ENCODE data around the gene UNC13D. TPM values are rescaled to one million over a fixed set of nuclear protein-coding genes. Genes with fewer than 3 reads are reported as not detected.

UNC13D gene
- total and polyA plus RNA-seq, 9 of the 15 experiments (the other 6 are each of a cell fraction or from before 2014, with no cell fraction given), result 0.86 to 244 (median 69.2) TPM

DNA sequence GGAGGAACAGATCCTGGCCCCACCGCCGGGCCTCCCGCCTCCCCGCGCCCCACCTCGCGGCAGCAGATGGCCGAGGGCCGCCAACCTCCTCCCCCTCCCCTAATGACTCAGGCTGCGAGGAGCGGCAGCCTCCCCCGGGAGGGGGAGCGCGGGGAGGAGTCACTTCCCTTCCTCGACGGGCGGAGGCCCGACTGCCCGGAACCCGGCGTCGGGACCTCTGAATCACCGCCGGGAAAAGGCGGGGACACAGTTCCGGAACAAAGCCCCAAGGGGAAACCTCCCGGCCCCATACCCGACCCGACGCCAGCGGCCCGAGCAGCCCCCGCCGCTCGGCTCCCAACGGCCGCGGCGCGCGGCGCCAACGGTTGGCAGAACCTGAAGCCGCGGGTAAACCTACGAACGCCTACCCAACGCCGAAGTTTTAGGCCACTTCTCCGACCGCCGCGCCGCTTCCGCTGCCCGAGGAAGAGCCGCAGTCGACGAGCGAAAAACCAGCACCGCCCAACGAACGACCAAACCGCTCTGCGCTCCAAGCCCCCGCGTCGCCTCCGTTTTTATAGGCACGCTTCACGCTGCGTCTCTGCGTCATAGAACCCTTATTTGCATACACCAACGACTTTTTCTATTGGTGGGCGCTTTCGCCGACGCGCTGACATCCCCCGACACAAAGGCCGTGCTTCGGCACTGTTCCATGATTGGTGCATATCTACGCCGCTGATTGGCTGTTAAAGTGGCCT is 64.8 kb downstream of the UNC13D start (continued):
- TF ChIP-seq, protein P1, sequence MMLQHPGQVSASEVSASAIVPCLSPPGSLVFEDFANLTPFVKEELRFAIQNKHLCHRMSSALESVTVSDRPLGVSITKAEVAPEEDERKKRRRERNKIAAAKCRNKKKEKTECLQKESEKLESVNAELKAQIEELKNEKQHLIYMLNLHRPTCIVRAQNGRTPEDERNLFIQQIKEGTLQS (IDR thresholded peaks at IDR 0.05), result peak; percentile 65
- TF ChIP-seq, protein P1 (CRISPR knock-in tag; conservative IDR thresholded peaks at IDR 0.05), result peak; percentile 82
- TF ChIP-seq XRCC5 (IDR thresholded peaks at IDR 0.05; ENCODE audit: low read depth, low read length) (no peak; the same call in 1 of the 2 replicates), PYGO2 (tag; IDR thresholded peaks at IDR 0.05) (no peak), ZNF3 (CRISPR knock-in tag; IDR thresholded peaks at IDR 0.05) (no peak), IFI16 (CRISPR knock-in tag; IDR thresholded peaks at IDR 0.05) (no peak), ZBTB17 (CRISPR knock-in tag; IDR thresholded peaks at IDR 0.05) (peak; percentile 70; the same call in 1 of the 2 replicates), BRD9 (IDR thresholded peaks at IDR 0.05; ENCODE audit: low read depth, partially characterized antibody) (peak; percentile 52), ZBED1 (IDR thresholded peaks at IDR 0.05) (peak; percentile 97; the same call in 1 of the 2 replicates), ZNF253 (CRISPR knock-in tag; conservative IDR thresholded peaks at IDR 0.05) (no peak)
- TF ChIP-seq, protein P2, sequence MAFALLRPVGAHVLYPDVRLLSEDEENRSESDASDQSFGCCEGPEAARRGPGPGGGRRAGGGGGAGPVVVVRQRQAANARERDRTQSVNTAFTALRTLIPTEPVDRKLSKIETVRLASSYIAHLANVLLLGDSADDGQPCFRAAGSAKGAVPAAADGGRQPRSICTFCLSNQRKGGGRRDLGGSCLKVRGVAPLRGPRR (CRISPR knock-in tag; IDR thresholded peaks at IDR 0.05), result no peak
- TF ChIP-seq, protein P3, sequence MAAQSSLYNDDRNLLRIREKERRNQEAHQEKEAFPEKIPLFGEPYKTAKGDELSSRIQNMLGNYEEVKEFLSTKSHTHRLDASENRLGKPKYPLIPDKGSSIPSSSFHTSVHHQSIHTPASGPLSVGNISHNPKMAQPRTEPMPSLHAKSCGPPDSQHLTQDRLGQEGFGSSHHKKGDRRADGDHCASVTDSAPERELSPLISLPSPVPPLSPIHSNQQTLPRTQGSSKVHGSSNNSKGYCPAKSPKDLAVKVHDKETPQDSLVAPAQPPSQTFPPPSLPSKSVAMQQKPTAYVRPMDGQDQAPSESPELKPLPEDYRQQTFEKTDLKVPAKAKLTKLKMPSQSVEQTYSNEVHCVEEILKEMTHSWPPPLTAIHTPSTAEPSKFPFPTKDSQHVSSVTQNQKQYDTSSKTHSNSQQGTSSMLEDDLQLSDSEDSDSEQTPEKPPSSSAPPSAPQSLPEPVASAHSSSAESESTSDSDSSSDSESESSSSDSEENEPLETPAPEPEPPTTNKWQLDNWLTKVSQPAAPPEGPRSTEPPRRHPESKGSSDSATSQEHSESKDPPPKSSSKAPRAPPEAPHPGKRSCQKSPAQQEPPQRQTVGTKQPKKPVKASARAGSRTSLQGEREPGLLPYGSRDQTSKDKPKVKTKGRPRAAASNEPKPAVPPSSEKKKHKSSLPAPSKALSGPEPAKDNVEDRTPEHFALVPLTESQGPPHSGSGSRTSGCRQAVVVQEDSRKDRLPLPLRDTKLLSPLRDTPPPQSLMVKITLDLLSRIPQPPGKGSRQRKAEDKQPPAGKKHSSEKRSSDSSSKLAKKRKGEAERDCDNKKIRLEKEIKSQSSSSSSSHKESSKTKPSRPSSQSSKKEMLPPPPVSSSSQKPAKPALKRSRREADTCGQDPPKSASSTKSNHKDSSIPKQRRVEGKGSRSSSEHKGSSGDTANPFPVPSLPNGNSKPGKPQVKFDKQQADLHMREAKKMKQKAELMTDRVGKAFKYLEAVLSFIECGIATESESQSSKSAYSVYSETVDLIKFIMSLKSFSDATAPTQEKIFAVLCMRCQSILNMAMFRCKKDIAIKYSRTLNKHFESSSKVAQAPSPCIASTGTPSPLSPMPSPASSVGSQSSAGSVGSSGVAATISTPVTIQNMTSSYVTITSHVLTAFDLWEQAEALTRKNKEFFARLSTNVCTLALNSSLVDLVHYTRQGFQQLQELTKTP (IDR thresholded peaks at IDR 0.05; ENCODE audit: low read depth in 1 of 2, partially characterized antibody in 2 of 2), result peak in 1 of 2 experiments; percentile 89
